UCSD-AML1 (cell line): ENCODE results near the gene CTIF.

Experiments
- DNase-seq: peaks from one replicate; lab custom pipeline; 2025; ENCODE audit not compliant: unreplicated experiment; lab: John Stamatoyannopoulos, UW

Gene CTIF

GRCh38 chr18:48872234-48873145 lies 333.7 kb downstream of the CTIF start:
- DNase-seq: no peak

GRCh38 chr18:48874233-48874632 lies 335.4 kb downstream of the CTIF start:
- DNase-seq: no peak

GRCh38 chr18:48874701-48875162 lies 335.9 kb downstream of the CTIF start:
- DNase-seq: no peak

- DNase-seq: no peak
These were observed 336.6 kb downstream of the CTIF start for GRCh38 chr18:48875314-48875941.

- DNase-seq: no peak
These were observed 337.2 kb downstream of the CTIF start for GRCh38 chr18:48875942-48876511.

- DNase-seq: no peak
These were observed 337.8 kb downstream of the CTIF start for GRCh38 chr18:48876590-48876989.

GRCh38 chr18:48877941-48878340 lies 339.1 kb downstream of the CTIF start:
- no peak for DNase-seq

- no peak for DNase-seq
These were observed 339.6 kb downstream of the CTIF start for GRCh38 chr18:48878471-48878870.

GRCh38 chr18:48879008-48879431 lies 340.2 kb downstream of the CTIF start:
- DNase-seq: no peak

GRCh38 chr18:48880931-48881330 lies 342.1 kb downstream of the CTIF start:
- no peak for DNase-seq

- no peak for DNase-seq
These were observed 343.5 kb downstream of the CTIF start for GRCh38 chr18:48882379-48882778.

- DNase-seq: no peak
These were observed 345.5 kb downstream of the CTIF start for GRCh38 chr18:48884306-48884705.

GRCh38 chr18:48884771-48885170 lies 345.9 kb downstream of the CTIF start:
- no peak for DNase-seq

- DNase-seq: no peak
These were observed 346.6 kb downstream of the CTIF start for GRCh38 chr18:48885266-48885923.

- DNase-seq: no peak
These were observed 347.1 kb downstream of the CTIF start for GRCh38 chr18:48885924-48886400.

- no peak for DNase-seq
These were observed 347.9 kb downstream of the CTIF start for GRCh38 chr18:48886520-48887293.

- DNase-seq: no peak
These were observed 348.6 kb downstream of the CTIF start for GRCh38 chr18:48887294-48887904.

- no peak for DNase-seq
These were observed 349.3 kb downstream of the CTIF start for GRCh38 chr18:48887905-48888772.

- no peak for DNase-seq
These were observed 349.9 kb downstream of the CTIF start for GRCh38 chr18:48888773-48889080.
